IPS-18c (cell line): ENCODE results near the gene ZNF385B.
"Not testable (repeated sequence)": the region's sequence is repeated elsewhere in the genome, so short reads cannot be mapped to it uniquely, and the experiment has no call there.

Experiments
- H3K4me3 ChIP-seq: 2 replicates; pipeline ENCODE4 v1.7.0; 2013; ENCODE audit warnings: low read depth, mild to moderate bottlenecking, low read length, moderate library complexity; ENCODE audit not compliant: insufficient read depth
- H3K9me3 ChIP-seq: one replicate; pipeline ENCODE4 v1.6.1; 2013; ENCODE audit warnings: mild to moderate bottlenecking, low read length, moderate library complexity; ENCODE audit not compliant: control insufficient read depth, insufficient read depth

Gene ZNF385B

DNA sequence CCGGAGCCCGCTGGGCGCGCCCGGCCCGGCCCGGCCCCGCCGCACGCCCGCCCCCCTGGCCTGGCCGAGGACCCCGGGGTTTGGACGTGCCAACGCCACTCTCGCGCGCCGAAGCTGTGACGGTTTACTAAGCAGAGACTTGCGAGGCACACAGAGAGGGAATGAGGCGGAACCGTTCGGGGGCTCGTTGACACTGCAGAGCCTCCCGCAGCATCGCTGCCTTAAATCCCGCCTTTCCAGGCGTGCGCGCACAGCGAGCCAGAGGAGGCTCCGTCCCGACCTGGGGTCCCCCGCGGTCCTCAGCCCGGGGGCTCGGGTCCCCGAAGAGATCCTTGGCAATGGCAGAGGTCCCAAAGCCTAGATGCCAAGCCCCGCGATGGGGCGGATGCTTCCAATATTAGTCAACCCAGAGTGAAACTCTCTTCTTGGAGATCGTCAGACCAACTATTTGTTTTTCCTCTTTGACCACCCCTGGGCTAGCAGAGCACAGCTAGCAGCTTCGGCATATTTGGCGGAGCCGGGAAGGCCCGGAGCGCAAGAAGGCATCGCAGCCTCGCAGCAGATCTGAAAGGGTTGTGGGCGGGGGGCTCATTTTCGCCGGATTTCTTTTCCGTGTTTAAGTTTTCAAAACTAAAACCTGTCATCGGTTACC, at the start of gene ZNF385B:
TSS of gene ZNF385B (minus strand) at position 197 of the 652 bp plus-strand sequence.
- H3K4me3 ChIP-seq = peak within 1 kb of the TSS; percentile 84

DNA sequence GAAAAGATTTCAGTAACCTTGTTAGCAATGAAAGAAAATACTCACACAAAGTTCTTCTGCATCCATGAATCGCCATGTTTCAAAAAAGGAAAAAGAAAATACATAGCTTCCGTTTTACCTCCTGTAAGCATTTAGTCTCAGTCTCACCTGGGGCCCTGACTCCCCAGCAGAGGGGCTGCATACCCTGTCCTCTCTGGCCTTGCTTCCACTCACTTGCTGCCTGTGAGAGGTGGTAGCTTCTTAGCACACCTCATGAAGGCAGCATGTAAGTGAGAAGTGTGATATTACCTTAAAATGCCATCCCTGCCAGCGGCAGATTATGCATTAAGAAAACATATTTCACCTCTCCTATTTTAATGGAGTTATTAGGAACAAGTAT, 49.3 kb upstream of the ZNF385B start:
- no peaks in the 10 kb centered on the region for H3K9me3 ChIP-seq
- no peak overlapping the region for H3K4me3 ChIP-seq

More for the DNA sequence above, at the start of gene ZNF385B:
- no peaks in the 10 kb centered on the region for H3K9me3 ChIP-seq

DNA sequence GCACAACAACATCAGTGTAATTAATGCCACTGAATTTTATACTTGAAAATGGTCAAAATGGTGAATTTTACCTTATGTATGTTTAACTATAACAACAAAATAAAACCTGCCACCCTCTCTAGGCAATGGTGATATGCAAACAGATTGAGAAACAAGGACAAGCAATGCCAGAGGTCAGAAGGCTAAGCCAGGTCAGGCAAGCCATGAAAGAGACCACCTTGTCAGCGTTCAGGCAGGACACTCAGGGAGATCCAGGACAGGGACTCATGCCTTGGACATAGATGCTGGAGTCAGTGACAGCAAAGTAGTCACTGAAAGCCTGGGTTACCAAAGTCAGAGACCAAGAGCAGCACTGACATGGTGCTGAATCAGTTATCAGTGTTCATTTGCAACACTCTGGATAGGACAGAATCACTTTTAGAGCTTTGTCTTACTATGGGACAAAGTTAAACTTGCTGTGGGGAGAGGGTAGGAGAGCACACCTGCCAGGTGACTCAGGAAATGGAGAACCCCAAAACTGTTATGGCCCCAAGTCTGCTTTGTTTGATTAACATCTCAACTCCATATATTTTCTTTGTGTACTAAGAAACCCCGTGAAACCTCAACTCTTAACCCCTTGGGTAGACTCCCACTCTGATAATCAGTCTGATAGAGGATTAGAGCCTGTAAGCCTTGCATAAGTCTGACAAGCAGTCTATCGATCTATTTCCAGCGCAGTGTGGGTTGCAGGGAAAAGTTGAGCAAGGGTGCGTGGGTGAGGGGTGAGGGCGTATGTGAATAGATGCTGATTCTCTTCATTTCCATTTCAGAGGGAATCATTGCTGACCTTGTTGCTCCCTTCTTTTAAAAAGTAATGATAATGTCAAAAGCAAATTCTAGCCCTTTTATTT, 48.7 kb upstream of the ZNF385B start:
- Histone ChIP-seq H3K4me3 (no peak overlapping the region), H3K9me3 (no peaks in the 10 kb centered on the region)

GRCh38 chr2:179900655-179901054, 39.2 kb upstream of the ZNF385B start:
- no peak overlapping the region for H3K4me3 ChIP-seq
- peaks cover 5% of the 10 kb centered on the region for H3K9me3 ChIP-seq

DNA sequence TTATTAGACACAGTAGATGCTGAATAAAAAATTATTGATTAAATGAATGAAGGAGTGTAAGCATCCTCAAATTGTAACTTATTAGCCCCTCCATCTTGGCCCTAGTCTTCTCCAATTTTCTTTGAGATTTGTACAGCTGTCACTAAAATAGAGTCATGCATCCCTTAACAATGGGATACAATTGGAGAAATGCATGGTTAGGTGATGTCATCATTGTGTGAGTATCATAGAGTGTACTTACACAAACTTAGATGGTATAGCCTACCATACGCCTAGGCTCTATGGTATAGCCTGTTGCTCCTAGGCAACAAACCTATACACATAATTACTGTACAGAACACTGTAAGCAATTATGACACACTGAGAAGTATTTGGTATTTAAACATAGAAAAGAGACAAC, 38.3 kb upstream of the ZNF385B start:
- Histone ChIP-seq H3K4me3 (no peak overlapping the region), H3K9me3 (peaks cover 5% of the 10 kb centered on the region)

GRCh38 chr2:179898873-179899272, 37.5 kb upstream of the ZNF385B start:
- Histone ChIP-seq H3K4me3 (no peak overlapping the region), H3K9me3 (peaks cover 5% of the 10 kb centered on the region)

GRCh38 chr2:179893616-179894015, 32.2 kb upstream of the ZNF385B start:
- no peaks in the 10 kb centered on the region for H3K9me3 ChIP-seq

DNA sequence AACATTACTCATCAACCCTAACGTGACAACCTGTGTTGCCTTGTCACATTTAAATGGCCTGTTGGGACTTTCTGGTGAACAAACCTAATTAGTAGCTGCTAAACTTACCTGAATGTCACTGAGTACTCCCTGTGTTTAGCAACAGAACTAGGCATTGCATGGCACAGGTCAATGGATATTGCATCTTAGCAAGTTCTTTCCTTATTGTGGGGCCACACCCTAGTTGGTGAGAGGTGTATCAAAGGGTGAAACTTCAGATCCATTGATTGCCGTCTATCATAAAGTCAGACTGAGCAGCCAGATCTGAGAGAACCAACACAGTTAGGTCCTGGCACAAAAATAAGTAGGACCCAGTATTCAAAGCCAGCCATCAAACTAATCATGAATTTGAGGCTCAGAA, 29.8 kb upstream of the ZNF385B start:
- Histone ChIP-seq H3K4me3 (no peak overlapping the region), H3K9me3 (peaks cover 2% of the 10 kb centered on the region)

More at GRCh38 chr2:179893616-179894015, 32.2 kb upstream of the ZNF385B start:
- no peak overlapping the region for H3K4me3 ChIP-seq

GRCh38 chr2:179890666-179891065, 29.3 kb upstream of the ZNF385B start:
- H3K4me3 ChIP-seq = no peak overlapping the region
- H3K9me3 ChIP-seq = peaks cover 2% of the 10 kb centered on the region

DNA sequence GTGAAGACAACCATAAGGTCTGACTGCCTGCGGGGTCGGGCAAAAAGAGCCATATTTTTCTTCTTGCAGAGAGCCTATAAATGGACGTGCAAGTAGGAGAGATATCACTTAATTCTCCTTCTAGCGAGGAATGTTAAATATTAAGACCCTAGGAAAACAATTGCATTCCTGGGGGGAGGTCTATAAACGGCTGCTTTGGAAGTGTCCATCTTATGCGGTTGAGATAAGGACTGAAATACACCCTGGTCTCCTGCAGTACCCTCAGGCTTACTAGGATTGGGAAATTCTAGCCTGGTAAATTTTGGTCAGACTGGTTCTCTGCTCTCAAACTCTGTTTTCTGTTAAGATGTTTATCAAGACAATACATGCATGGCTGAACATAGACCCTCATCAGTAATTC, 27.2 kb upstream of the ZNF385B start:
- not testable (repeated sequence) for H3K4me3 ChIP-seq, H3K9me3 ChIP-seq

DNA sequence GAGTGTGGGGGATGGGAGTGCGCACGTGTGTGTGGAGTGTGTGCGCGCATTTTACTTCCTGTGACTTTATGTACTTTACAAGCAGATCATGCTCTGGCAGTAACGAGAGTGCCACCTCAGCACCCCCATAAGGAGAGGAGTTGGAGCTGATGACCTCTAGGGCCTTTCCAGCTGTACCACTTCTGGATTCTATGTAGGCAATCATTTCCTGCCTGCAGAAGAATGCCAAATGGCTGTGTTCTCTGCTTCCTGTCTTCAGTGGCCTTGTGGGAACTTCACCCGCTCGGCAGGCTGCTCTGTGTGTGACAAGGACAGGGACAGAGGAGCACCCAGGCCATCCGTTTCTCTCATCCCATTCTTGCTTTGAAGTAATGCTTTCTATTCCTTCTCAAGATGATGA, 22.8 kb upstream of the ZNF385B start:
- Histone ChIP-seq H3K9me3 (peaks cover 2% of the 10 kb centered on the region), H3K4me3 (no peak overlapping the region)

- Histone ChIP-seq H3K9me3 (peaks cover 2% of the 10 kb centered on the region), H3K4me3 (no peak overlapping the region)
Observed at GRCh38 chr2:179882851-179883806, 21.7 kb upstream of the ZNF385B start.

GRCh38 chr2:179877601-179878364, 16.4 kb upstream of the ZNF385B start:
- no peak overlapping the region for H3K4me3 ChIP-seq
- H3K9me3 ChIP-seq = no peaks in the 10 kb centered on the region

DNA sequence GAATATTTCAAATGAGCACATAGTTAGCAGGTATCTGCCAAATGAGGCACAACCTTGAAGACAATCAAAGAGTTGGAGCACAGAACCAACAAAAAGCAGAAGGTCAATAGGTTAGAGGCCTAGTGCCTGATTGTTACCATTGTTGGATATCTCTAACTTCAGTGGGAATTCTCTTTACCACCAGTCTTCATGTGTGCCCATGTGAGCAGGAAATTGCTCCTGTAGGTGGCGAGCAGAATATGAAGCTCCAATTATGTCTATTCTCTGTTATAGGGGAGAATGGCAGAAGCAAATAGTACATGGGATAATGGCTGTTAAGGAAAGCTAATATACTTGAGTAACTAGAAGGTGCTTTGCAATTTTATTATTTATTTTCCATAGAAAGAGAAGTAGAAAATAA, 14.9 kb upstream of the ZNF385B start:
- H3K4me3 ChIP-seq = no peak overlapping the region

DNA sequence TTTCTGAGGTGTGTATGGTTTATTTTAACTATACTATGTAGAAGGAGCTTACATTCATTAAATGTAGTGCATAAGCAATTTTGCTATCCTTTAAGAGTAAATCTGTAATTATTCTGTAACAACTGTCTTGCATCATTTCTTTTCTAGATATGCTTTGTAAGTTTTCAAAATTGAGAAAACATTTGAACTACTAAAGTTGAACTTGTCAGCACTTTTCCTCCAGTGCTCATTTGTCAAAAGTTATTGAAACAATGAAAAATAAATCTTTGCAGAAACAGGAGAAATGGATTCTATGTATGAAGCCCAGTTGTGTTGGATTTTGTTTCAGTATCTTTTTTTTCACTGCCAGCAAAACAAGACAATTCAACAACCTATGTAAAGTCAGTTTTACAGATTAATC, 14.5 kb upstream of the ZNF385B start:
- no peak overlapping the region for H3K4me3 ChIP-seq
- H3K9me3 ChIP-seq = no peaks in the 10 kb centered on the region

More for the DNA sequence above, 14.9 kb upstream of the ZNF385B start:
- H3K9me3 ChIP-seq = no peaks in the 10 kb centered on the region

GRCh38 chr2:179862898-179863458, 1.6 kb upstream of the ZNF385B start:
- no peaks in the 10 kb centered on the region for H3K9me3 ChIP-seq

More at GRCh38 chr2:179862898-179863458, 1.6 kb upstream of the ZNF385B start:
- H3K4me3 ChIP-seq = no peak overlapping the region
